ENCODE data around the gene IRGM. TPM values are rescaled to one million over a fixed set of nuclear protein-coding genes. Genes with fewer than 3 reads are reported as not detected.
A peak's percentile ranks its signal among the peaks of the same experiment; 100 is the strongest.
"Not testable (repeated sequence)": the region's sequence is repeated elsewhere in the genome, so short reads cannot be mapped to it uniquely, and the experiment has no call there.

The IRGM gene
- 0.13 and 0.37 TPM in 2 replicates for total RNA-seq (2021)
- long read RNA-seq, partial matches to known transcripts, result 0 of 1 reads
- long read RNA-seq, other reads (novel, unspliced or antisense), result 1 of 1 reads

GRCh38 chr5:150846308-150846653 lies at the start of gene IRGM:
IRGM (plus strand) TSS chr5:150846521; CDS start chr5:150848124, 1,603 bp downstream.
- not testable (repeated sequence) for H3K4me1 Mint-ChIP-seq; H4K20me1 ChIP-seq (ENCODE audit: control insufficient read depth, insufficient read depth, insufficient read length); H3K27me3 ChIP-seq (ENCODE audit: insufficient read depth, low read length); H4K91ac ChIP-seq (ENCODE audit: insufficient read length, low read depth, low read length); H4K8ac ChIP-seq (replicated peaks; ENCODE audit: insufficient read length, low read depth, low read length); H3K79me1 ChIP-seq (ENCODE audit: insufficient read depth, low read depth, low read length, poor library complexity, severe bottlenecking); H3K56ac ChIP-seq (ENCODE audit: insufficient read length, low read depth, low read length); H2AK5ac ChIP-seq (ENCODE audit: insufficient read length, low read length); H3K27ac Mint-ChIP-seq; H3K9ac ChIP-seq (ENCODE audit: extremely low read depth, insufficient read length, low read length); H3K4ac ChIP-seq (ENCODE audit: low read depth, low read length); H2BK20ac ChIP-seq (ENCODE audit: low read depth, low read length, poor library complexity, severe bottlenecking); H3K23ac ChIP-seq (ENCODE audit: insufficient read length, low read depth, low read length); H3K4me1 ChIP-seq (ENCODE audit: insufficient read depth, low read length); H3K23me2 ChIP-seq (ENCODE audit: insufficient read length, low read depth, low read length, poor library complexity, severe bottlenecking); H3K79me2 ChIP-seq (ENCODE audit: insufficient read depth, low read length); DNase-seq; H3K9me3 Mint-ChIP-seq; H3T11ph ChIP-seq (ENCODE audit: low read length); H3K9me3 ChIP-seq (ENCODE audit: control insufficient read depth, low read depth, low read length); H2BK15ac ChIP-seq (ENCODE audit: low read depth, low read length); H2BK120ac ChIP-seq (ENCODE audit: low read depth, low read length, poor library complexity, severe bottlenecking); H3K4me2 ChIP-seq (ENCODE audit: insufficient read depth, insufficient read length, low read length); H2BK5ac ChIP-seq (ENCODE audit: insufficient read length, low read length); H2BK12ac ChIP-seq (ENCODE audit: insufficient read length, low read depth, low read length); H3K4me3 Mint-ChIP-seq; H4K5ac ChIP-seq (ENCODE audit: insufficient read length, low read depth, low read length); H3K14ac ChIP-seq (ENCODE audit: insufficient read depth, low read length); H3K36me3 Mint-ChIP-seq (ENCODE audit: insufficient read depth in 1 of 3, low read depth in 3 of 3); H3K27ac ChIP-seq (ENCODE audit: insufficient read length, low read depth, low read length)
- H3K27me3 Mint-ChIP-seq (ENCODE audit: low read depth), result peaks cover 13% of the 10 kb centered on the region
- Histone ChIP-seq H2AFZ (ENCODE audit: low read length) (peak within 1 kb of the TSS; percentile 66), H3K18ac (ENCODE audit: insufficient read length, low read depth, low read length) (peak within 1 kb of the TSS; percentile 28)
- WGBS (ENCODE audit: extremely low coverage, insufficient read length, low lambda C conversion rate), result no CpG with 5 or more reads among the region's 3 CpGs
